T-helper 9 cell (primary cell): ENCODE measurements around the gene MS4A8.
"Not testable (repeated sequence)": the region's sequence is repeated elsewhere in the genome, so short reads cannot be mapped to it uniquely, and the experiment has no call there.

Source experiments
- DNase-seq: peaks from one replicate; pipeline ENCODE4 v3.0.0-alpha.2; 2020

MS4A8 gene

GRCh38 chr11:60725592-60725991 lies 26.2 kb downstream of the MS4A8 start:
- no peak for DNase-seq

- DNase-seq, result no peak
Measured at GRCh38 chr11:60731586-60731985, 32.2 kb downstream of the MS4A8 start.

GRCh38 chr11:60734279-60734678 lies 34.9 kb downstream of the MS4A8 start:
- no peak for DNase-seq

GRCh38 chr11:60739114-60739513 lies 39.7 kb downstream of the MS4A8 start:
- DNase-seq, result no peak

GRCh38 chr11:60740573-60740972 lies 41.2 kb downstream of the MS4A8 start:
- no peak for DNase-seq

- DNase-seq, result no peak
Measured at GRCh38 chr11:60741421-60741820, 42.0 kb downstream of the MS4A8 start.

- no peak for DNase-seq
Measured at GRCh38 chr11:60743058-60743457, 43.6 kb downstream of the MS4A8 start.

GRCh38 chr11:60744114-60744513 lies 44.7 kb downstream of the MS4A8 start:
- no peak for DNase-seq

GRCh38 chr11:60747359-60747873 lies 48.0 kb downstream of the MS4A8 start:
- no peak for DNase-seq

GRCh38 chr11:60748225-60748624 lies 48.8 kb downstream of the MS4A8 start:
- DNase-seq, result no peak

- no peak for DNase-seq
Measured at GRCh38 chr11:60748821-60749220, 49.4 kb downstream of the MS4A8 start.

GRCh38 chr11:60750911-60751310 lies 51.5 kb downstream of the MS4A8 start:
- DNase-seq, result no peak

- DNase-seq, result no peak
Measured at GRCh38 chr11:60753309-60753708, 53.9 kb downstream of the MS4A8 start.

- no peak for DNase-seq
Measured at GRCh38 chr11:60754887-60755286, 55.5 kb downstream of the MS4A8 start.

- DNase-seq, result no peak
Measured at GRCh38 chr11:60756307-60757032, 57.1 kb downstream of the MS4A8 start, which contains the start of gene MS4A15. Gene MS4A15, plus strand, starts transcription at chr11:60756867. Its CDS starts 6,867 bp downstream, at chr11:60763734.

GRCh38 chr11:60757231-60757800 lies 57.9 kb downstream of the MS4A8 start:
- no peak for DNase-seq

- DNase-seq, result not testable (repeated sequence)
Measured at GRCh38 chr11:60758671-60759070, 59.3 kb downstream of the MS4A8 start.

- DNase-seq, result not testable (repeated sequence)
Measured at GRCh38 chr11:60759438-60760225, 60.2 kb downstream of the MS4A8 start.

- no peak for DNase-seq
Measured at GRCh38 chr11:60761436-60762190, 62.2 kb downstream of the MS4A8 start.

- DNase-seq, result no peak
Measured at GRCh38 chr11:60762851-60763691, 63.7 kb downstream of the MS4A8 start.

- no peak for DNase-seq
Measured at GRCh38 chr11:60763692-60764369, 64.4 kb downstream of the MS4A8 start.
